ENCODE data around the gene MDFIC2. TPM values are rescaled to one million over a fixed set of nuclear protein-coding genes. Genes with fewer than 3 reads are reported as not detected.
"Not testable (repeated sequence)": the region's sequence is repeated elsewhere in the genome, so short reads cannot be mapped to it uniquely, and the experiment has no call there.

MDFIC2 gene
- total RNA-seq = not detected in 2 replicates

GRCh38 chr3:70312336-70312735 lies at the start of gene MDFIC2:
Gene MDFIC2, minus strand, starts transcription at chr3:70312638. Its CDS starts 665 bp downstream, at chr3:70311973.
- H3K27ac Mint-ChIP-seq = no peak within 1 kb of the TSS
- H3K9me3 Mint-ChIP-seq = no peaks in the 10 kb centered on the region
- H3K4me1 Mint-ChIP-seq (ENCODE audit: low read depth) = no peaks in the 10 kb centered on the region

GRCh38 chr3:70360979-70361760 lies 48.7 kb upstream of the MDFIC2 start:
- H3K36me3 Mint-ChIP-seq (ENCODE audit: low read depth) = no peaks in the 10 kb centered on the region

More at GRCh38 chr3:70312336-70312735, at the start of gene MDFIC2:
- intact Hi-C loops (cut with micrococcal nuclease) = no loop called here
- Mint-ChIP-seq H3K27me3 (ENCODE audit: insufficient read depth) (no peaks in the 10 kb centered on the region), H3K4me3 (no peak within 1 kb of the TSS), H3K36me3 (ENCODE audit: low read depth) (no peaks in the 10 kb centered on the region)
- no peak for DNase-seq (ENCODE audit: low spot score)

GRCh38 chr3:70359711-70360110 lies 47.3 kb upstream of the MDFIC2 start:
- H3K4me3 Mint-ChIP-seq = no peak overlapping the region
- H3K27me3 Mint-ChIP-seq (ENCODE audit: insufficient read depth) = peaks cover 4% of the 10 kb centered on the region
- no peaks in the 10 kb centered on the region for H3K36me3 Mint-ChIP-seq (ENCODE audit: low read depth)
- DNase-seq (ENCODE audit: low spot score) = no peak
- no peak overlapping the region for H3K27ac Mint-ChIP-seq
- intact Hi-C loops (cut with micrococcal nuclease) = loop anchor here (1.0 to 2.0 kb wide), 2 partner anchors 239 to 295 kb away; no protein-coding TSS in a partner anchor
- H3K9me3 Mint-ChIP-seq = no peaks in the 10 kb centered on the region
- H3K4me1 Mint-ChIP-seq (ENCODE audit: low read depth) = no peaks in the 10 kb centered on the region

More at GRCh38 chr3:70360979-70361760, 48.7 kb upstream of the MDFIC2 start:
- Mint-ChIP-seq H3K4me1 (ENCODE audit: low read depth) (no peaks in the 10 kb centered on the region), H3K9me3 (no peaks in the 10 kb centered on the region), H3K4me3 (no peak overlapping the region), H3K27me3 (ENCODE audit: insufficient read depth) (no peaks in the 10 kb centered on the region), H3K27ac (no peak overlapping the region)
- intact Hi-C loops (cut with micrococcal nuclease) = no loop called here
- DNase-seq (ENCODE audit: low spot score) = no peak

DNA sequence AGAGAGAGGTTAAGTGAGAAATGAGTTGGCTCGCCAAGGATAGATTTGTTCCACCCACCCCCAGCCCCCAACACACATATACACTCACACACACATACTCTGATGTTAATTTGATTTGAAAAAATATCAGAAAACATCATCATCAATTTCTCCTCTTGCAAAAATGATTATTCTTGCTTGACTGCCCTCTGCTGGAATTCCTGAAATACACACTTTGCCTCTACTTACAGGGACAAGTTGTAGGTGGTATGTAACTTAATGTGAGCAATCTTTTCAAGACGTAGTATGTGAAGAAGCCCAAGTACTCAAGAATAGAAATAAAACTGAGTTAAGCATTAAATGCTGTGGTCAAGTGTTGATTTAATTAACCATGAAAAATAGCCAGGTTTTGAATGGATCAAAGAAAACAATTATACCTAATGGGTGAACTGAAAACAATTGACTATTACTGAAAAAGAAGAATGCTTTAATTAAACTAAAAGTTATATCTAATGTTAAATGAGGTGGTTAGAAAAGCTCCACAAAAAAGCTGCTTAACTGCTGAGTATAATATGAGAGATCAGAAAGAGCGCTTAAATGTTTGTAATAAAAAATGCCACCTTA lies 46.6 kb upstream of the MDFIC2 start:
- no peak overlapping the region for H3K4me3 Mint-ChIP-seq
- H3K9me3 Mint-ChIP-seq = no peaks in the 10 kb centered on the region
- no peak for DNase-seq (ENCODE audit: low spot score)
- H3K27ac Mint-ChIP-seq = no peak overlapping the region
- intact Hi-C loops (cut with micrococcal nuclease) = loop anchor here (1.0 to 2.0 kb wide), 2 partner anchors 238 to 295 kb away; no protein-coding TSS in a partner anchor
- H3K36me3 Mint-ChIP-seq (ENCODE audit: low read depth) = no peaks in the 10 kb centered on the region
- peaks cover 5% of the 10 kb centered on the region for H3K27me3 Mint-ChIP-seq (ENCODE audit: insufficient read depth)
- H3K4me1 Mint-ChIP-seq (ENCODE audit: low read depth) = no peaks in the 10 kb centered on the region

GRCh38 chr3:70352215-70352614 lies 39.8 kb upstream of the MDFIC2 start:
- H3K4me1 Mint-ChIP-seq (ENCODE audit: low read depth) = no peaks in the 10 kb centered on the region
- no peaks in the 10 kb centered on the region for H3K9me3 Mint-ChIP-seq
- intact Hi-C loops (cut with micrococcal nuclease) = no loop called here
- H3K4me3 Mint-ChIP-seq = no peak overlapping the region
- DNase-seq (ENCODE audit: low spot score) = no peak
- H3K36me3 Mint-ChIP-seq (ENCODE audit: low read depth) = no peaks in the 10 kb centered on the region
- no peak overlapping the region for H3K27ac Mint-ChIP-seq
- peaks cover 5% of the 10 kb centered on the region for H3K27me3 Mint-ChIP-seq (ENCODE audit: insufficient read depth)

DNA sequence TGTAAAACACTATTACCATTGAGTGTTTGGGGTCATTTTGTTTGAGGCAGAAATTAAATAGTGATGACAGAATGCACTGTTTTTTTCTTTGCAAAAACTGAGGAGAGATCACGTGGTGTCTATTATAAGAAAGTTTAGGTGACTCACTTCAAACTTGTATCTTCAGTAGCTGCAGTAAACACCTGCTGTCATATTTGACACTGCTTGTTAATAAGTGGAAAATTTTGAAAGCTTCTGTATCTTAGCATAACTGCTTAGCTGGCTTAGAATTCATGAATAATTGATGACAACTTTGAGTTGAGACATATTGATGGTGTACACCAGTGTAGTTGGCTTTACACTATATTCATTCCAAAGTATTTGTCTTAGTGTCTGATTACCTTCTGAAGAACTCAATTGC lies 29.7 kb upstream of the MDFIC2 start:
- Mint-ChIP-seq H3K9me3 (no peaks in the 10 kb centered on the region), H3K4me1 (ENCODE audit: low read depth) (no peaks in the 10 kb centered on the region), H3K4me3 (no peak overlapping the region), H3K27me3 (ENCODE audit: insufficient read depth) (no peaks in the 10 kb centered on the region), H3K36me3 (ENCODE audit: low read depth) (no peaks in the 10 kb centered on the region), H3K27ac (no peak overlapping the region)
- no peak for DNase-seq (ENCODE audit: low spot score)
- intact Hi-C loops (cut with micrococcal nuclease) = no loop called here

DNA sequence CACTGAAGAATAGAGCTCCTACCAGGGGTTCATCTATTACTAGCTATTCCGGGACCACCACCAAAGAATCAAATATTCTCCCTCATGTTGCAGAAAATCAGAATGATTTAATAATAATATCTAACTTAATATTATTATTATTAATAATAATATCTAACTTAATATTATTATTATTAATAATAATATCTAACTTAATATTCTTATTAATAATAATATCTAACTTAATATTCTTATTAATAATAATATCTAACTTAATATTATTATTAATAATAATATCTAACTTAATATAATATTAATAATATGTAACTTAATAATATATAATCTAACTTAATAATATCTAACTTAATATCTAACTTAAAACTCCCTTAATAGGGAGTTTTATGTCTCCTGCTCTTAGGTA lies 24.4 kb upstream of the MDFIC2 start:
- intact Hi-C loops (cut with micrococcal nuclease); H3K4me1 Mint-ChIP-seq (ENCODE audit: low read depth); H3K9me3 Mint-ChIP-seq; H3K4me3 Mint-ChIP-seq; H3K27ac Mint-ChIP-seq; H3K27me3 Mint-ChIP-seq (ENCODE audit: insufficient read depth); H3K36me3 Mint-ChIP-seq (ENCODE audit: low read depth); DNase-seq (ENCODE audit: low spot score): not testable (repeated sequence)

- no peaks in the 10 kb centered on the region for H3K4me1 Mint-ChIP-seq (ENCODE audit: low read depth)
- no peak overlapping the region for H3K4me3 Mint-ChIP-seq
- DNase-seq (ENCODE audit: low spot score) = no peak
- H3K27ac Mint-ChIP-seq = no peak overlapping the region
- no peaks in the 10 kb centered on the region for H3K27me3 Mint-ChIP-seq (ENCODE audit: insufficient read depth)
- no peaks in the 10 kb centered on the region for H3K9me3 Mint-ChIP-seq
- intact Hi-C loops (cut with micrococcal nuclease) = no loop called here
- H3K36me3 Mint-ChIP-seq (ENCODE audit: low read depth) = no peaks in the 10 kb centered on the region
These were observed 20.6 kb upstream of the MDFIC2 start for GRCh38 chr3:70333080-70333479.

DNA sequence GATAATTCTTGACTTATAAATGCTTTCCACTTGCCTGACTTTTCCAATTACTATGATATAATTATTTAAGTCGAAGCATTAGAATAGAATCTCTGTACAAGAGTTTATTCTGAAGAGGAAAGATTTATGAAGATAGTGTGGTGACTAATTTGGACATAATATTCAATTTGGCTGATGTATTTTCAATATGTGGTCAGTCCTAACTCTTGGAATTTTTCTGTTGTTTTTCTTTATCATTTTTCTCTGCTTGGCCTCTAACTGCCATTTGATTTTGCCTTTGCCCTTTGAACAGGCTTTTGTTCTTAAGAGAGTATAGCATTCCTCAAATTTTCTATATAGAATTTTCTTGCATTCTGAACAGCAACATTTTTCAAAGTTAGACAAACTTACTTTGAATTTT lies 2.6 kb upstream of the MDFIC2 start:
- Mint-ChIP-seq H3K4me3 (no peak overlapping the region), H3K27me3 (ENCODE audit: insufficient read depth) (no peaks in the 10 kb centered on the region), H3K9me3 (no peaks in the 10 kb centered on the region), H3K36me3 (ENCODE audit: low read depth) (no peaks in the 10 kb centered on the region), H3K4me1 (ENCODE audit: low read depth) (no peaks in the 10 kb centered on the region), H3K27ac (no peak overlapping the region)
- intact Hi-C loops (cut with micrococcal nuclease) = no loop called here
- no peak for DNase-seq (ENCODE audit: low spot score)

- no peaks in the 10 kb centered on the region for H3K36me3 Mint-ChIP-seq (ENCODE audit: low read depth)
These were observed 1.6 kb downstream of the MDFIC2 start for GRCh38 chr3:70310809-70311208.

DNA sequence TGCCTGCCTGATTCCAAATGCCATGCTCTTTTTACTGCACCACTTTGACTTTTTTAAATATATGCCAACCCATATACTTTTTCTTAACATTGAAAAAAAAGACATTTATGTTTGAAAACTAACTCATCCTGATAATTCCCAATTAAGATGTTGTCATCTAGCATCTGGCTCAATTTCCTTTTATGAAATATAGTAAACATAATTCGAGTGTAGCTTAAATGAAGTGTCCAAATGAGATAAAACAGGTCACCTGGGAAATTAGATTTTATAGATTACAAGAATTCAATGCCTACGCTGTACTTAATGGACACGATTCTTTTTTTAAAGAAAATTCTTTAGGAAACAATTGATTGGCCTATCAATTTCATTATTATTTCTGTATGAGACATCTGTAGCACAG lies 2.8 kb downstream of the MDFIC2 start:
- Mint-ChIP-seq H3K27ac (no peak overlapping the region), H3K4me3 (no peak overlapping the region), H3K36me3 (ENCODE audit: low read depth) (no peaks in the 10 kb centered on the region), H3K4me1 (ENCODE audit: low read depth) (no peaks in the 10 kb centered on the region), H3K9me3 (no peaks in the 10 kb centered on the region), H3K27me3 (ENCODE audit: insufficient read depth) (no peaks in the 10 kb centered on the region)
- no peak for DNase-seq (ENCODE audit: low spot score)
- intact Hi-C loops (cut with micrococcal nuclease) = no loop called here

More at GRCh38 chr3:70310809-70311208, 1.6 kb downstream of the MDFIC2 start:
- intact Hi-C loops (cut with micrococcal nuclease) = no loop called here
- H3K4me1 Mint-ChIP-seq (ENCODE audit: low read depth) = no peaks in the 10 kb centered on the region
- no peak overlapping the region for H3K27ac Mint-ChIP-seq
- no peaks in the 10 kb centered on the region for H3K9me3 Mint-ChIP-seq
- H3K4me3 Mint-ChIP-seq = no peak overlapping the region
- no peaks in the 10 kb centered on the region for H3K27me3 Mint-ChIP-seq (ENCODE audit: insufficient read depth)
- DNase-seq (ENCODE audit: low spot score) = no peak

GRCh38 chr3:70308760-70309159 lies 3.7 kb downstream of the MDFIC2 start:
- Mint-ChIP-seq H3K27ac (no peak overlapping the region), H3K27me3 (ENCODE audit: insufficient read depth) (no peaks in the 10 kb centered on the region), H3K4me3 (no peak overlapping the region), H3K36me3 (ENCODE audit: low read depth) (no peaks in the 10 kb centered on the region), H3K9me3 (no peaks in the 10 kb centered on the region), H3K4me1 (ENCODE audit: low read depth) (no peaks in the 10 kb centered on the region)
- intact Hi-C loops (cut with micrococcal nuclease) = no loop called here
- DNase-seq (ENCODE audit: low spot score) = no peak

DNA sequence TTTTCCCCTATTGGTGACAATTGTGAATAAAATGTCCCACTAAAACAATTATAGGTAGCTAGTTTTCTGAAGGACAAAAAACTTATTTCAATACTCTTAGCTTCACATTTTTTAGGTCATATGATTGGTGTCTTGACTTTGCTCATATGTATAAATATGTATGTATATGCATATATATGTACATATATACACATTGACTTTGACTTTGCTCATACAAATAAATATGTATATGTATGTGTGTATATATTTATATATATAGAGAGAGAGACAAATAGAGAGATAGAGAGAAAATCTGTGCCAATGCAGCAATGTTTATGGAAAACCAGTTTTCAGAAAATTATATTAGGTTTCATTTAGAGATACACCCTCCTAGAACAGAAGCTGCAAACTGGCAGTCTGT lies 5.7 kb downstream of the MDFIC2 start:
- Mint-ChIP-seq H3K4me1 (ENCODE audit: low read depth) (no peaks in the 10 kb centered on the region), H3K27ac (no peak overlapping the region), H3K27me3 (ENCODE audit: insufficient read depth) (no peaks in the 10 kb centered on the region), H3K9me3 (no peaks in the 10 kb centered on the region), H3K36me3 (ENCODE audit: low read depth) (no peaks in the 10 kb centered on the region), H3K4me3 (no peak overlapping the region)
- DNase-seq (ENCODE audit: low spot score) = no peak
- intact Hi-C loops (cut with micrococcal nuclease) = no loop called here

Data from activated T-helper 1 cell treated with anti-CD3 and anti-CD28 coated beads, Interleukin-12 subunit alpha, Interleukin-12 subunit beta, Interleukin-2, Interleukin-4 antibody, amounts not matched to agents 30 ng/mL and 10 ng/mL and 1 ng/mL, durations not matched to agents 14 hours and 24 hours and 36 hours (primary cell).